Coronary artery (tissue), 2 donors: Measurements from ENCODE around the gene ATG16L2.
A peak's percentile ranks its signal among the peaks of the same experiment; 100 is the strongest.

ENCODE experiments used
- DNase-seq: peaks from one replicate; pipeline ENCODE4 v3.0.0-alpha.2; 2017; ENCODE audit warnings: low spot score
- H3K27ac ChIP-seq, 2 donors: fragments of 200-600 bp; sonication (generic); one replicate each; pipeline ENCODE4 v1.5.1; 2016 to 2019
- H3K4me3 ChIP-seq: fragments of 200-600 bp; sonication (generic); 2 replicates; pipeline ENCODE4 v1.5.1; 2016; ENCODE audit warnings: mild to moderate bottlenecking, moderate library complexity
- TF ChIP-seq, protein P1 (sequence below): fragments of 200-600 bp; sonication (generic); IDR thresholded peaks from one replicate; pipeline ENCODE4 v1.5.1; 2019; ENCODE audit warnings: antibody characterized with exemption

Gene ATG16L2

DNA sequence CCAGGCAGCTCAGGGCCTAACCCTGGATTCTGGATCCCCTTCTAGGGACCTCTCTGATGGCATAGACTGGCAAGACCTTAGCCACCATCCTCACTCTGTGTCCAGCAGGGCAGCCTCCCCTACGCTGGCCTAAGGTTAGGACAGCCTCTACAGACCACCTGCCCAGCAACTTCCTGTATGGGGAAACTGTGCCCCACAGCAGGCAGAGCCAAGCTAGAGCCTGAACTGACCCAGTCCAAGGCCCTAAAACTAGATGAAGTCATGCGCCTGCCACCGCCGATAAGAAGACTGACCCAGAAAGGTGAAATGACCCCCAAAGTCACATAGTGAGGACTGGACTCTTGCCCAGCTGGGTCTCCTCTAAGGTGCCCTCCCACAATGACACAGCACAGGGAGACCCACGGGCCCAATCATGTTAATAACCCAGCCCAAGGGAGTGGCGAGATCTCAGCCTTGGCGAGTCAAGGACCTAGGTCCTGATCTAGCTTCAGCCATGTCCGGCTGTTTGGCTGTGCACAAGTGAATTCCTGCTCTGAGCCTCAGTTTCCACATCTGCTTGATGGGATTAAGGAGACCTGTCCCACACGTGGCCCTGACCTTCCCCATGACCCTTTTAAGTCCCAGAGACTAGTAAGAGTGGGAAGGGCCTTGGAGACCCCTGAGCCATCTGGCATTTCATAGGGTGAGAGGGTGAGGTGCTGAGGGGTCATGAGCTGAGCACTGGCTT is 37.9 kb upstream of the ATG16L2 start:
- Histone ChIP-seq H3K27ac (no peak overlapping the region), H3K4me3 (no peak overlapping the region)
- TF ChIP-seq, protein P1, sequence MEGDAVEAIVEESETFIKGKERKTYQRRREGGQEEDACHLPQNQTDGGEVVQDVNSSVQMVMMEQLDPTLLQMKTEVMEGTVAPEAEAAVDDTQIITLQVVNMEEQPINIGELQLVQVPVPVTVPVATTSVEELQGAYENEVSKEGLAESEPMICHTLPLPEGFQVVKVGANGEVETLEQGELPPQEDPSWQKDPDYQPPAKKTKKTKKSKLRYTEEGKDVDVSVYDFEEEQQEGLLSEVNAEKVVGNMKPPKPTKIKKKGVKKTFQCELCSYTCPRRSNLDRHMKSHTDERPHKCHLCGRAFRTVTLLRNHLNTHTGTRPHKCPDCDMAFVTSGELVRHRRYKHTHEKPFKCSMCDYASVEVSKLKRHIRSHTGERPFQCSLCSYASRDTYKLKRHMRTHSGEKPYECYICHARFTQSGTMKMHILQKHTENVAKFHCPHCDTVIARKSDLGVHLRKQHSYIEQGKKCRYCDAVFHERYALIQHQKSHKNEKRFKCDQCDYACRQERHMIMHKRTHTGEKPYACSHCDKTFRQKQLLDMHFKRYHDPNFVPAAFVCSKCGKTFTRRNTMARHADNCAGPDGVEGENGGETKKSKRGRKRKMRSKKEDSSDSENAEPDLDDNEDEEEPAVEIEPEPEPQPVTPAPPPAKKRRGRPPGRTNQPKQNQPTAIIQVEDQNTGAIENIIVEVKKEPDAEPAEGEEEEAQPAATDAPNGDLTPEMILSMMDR = no peak
- no peak for DNase-seq

DNA sequence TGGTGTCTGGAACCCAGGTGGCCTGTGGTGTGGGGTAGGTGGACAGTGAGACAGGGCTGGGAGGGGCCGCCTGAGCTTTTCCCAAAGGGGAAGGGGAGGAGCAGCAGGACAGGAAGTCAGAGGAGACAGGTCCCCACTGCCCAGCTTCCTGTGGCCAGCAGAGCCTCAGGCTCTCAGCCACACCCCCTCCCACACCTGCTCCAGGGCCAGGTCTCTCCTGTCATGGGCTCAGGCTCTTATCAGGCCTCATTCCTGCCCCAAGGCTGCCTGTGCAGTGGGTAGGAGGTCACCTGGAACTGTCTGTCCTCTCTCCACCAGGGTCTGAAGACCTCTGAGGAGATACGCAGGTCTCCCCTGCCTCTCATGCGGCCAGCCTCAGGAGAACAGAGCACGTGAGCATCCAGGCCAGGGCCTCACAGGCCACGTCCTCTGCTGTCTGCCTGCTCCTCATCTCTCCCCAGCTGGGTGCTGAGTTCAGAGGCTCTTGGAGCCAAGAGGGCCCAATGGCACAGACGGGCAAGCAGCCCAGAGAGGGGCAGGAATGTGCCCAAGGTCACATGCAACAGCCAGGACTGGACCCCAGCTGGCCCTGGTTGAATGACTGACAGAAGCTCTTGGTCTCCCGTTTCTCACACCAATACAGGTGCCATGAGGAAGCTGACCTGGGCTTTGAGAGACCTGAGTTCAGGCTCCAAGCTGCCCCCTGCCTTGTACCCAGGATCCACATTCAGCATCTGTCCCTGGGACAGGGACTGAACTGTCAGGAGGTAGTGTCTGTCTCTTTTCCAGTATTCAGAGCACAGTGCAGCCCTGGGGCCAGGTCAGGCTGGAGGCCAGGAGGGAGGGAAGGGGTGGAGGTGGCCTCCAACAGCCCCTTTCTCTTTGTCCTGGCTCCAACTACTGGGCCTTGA is 37.1 kb upstream of the ATG16L2 start:
- TF ChIP-seq, protein P1 = no peak
- no peak for DNase-seq
- Histone ChIP-seq H3K4me3 (no peak overlapping the region), H3K27ac (no peak overlapping the region)

DNA sequence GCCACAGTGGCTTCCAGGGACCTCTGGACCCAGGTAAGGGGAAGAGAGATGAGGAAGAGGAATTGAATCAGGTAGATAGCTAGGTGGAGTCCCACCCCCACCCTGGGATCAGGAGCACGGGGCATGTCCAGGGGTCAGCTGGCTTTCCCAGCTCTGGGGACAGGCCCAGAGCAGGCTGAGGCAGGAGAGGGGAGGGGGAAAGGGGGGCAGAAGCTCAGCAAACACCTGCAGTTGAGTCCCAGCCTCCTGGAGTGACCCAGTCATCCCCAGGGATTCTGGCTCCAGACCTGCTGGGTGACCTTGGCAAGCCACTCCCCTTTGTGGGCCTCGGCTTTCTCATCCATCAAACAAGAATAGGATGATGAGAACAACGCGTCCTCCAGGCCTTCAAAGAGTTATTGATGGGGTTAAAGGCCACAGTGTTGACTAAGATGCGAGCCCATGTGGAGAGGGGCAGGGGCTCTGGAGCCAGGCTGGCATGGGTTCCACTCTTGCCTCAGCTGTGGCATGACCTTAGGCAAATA is 36.4 kb upstream of the ATG16L2 start:
- TF ChIP-seq, protein P1 = no peak
- H3K27ac ChIP-seq = no peak overlapping the region
- DNase-seq = no peak
- H3K4me3 ChIP-seq = no peak overlapping the region

DNA sequence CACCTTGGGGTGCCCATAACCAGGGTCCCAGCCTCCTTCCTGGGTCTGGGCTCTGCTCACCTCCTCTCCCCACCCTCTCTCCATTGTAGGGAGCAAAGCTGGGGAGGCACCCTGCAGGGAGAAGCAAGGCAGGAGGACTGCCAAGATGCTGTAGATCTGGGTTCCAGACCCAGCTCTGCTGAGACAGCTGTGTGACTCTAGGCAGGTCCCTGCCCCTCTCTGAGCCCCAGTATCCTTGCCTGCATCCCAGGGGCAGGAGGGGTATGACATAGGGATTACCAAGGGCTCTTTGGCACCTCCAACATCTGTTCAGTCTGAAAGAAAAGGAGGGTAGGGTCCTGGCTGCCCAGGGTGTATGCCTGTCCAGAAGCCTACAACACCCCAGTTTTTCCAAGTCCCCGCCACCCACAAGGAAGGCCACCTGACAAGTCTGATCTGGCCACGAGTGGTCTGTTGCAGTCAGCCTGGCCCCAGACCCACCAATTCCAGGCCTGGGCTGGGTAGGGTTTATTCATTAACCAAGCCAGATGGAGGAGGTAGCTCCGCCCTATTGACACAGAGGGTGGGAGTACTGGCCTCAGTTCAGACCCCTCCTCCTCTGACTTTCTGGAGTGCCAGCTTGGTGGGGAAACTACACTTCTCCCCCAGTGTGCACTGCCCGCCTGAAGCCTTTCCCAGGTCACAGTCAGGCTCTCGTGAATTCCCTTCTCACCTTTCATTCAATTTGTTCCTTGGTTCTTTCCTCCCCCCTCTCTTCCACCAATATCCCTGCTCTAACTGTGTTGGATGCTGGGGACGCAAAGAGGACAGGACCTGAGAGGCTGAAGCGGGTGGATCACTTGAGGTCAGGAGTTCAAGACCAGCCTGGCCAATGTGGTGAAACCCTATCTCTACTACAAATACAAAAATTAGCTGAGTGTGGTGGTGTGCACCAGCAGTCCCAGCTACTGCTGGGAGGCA is 35.4 kb upstream of the ATG16L2 start:
- DNase-seq = no peak
- H3K27ac ChIP-seq = no peak overlapping the region
- no peak overlapping the region for H3K4me3 ChIP-seq
- TF ChIP-seq, protein P1 = no peak

DNA sequence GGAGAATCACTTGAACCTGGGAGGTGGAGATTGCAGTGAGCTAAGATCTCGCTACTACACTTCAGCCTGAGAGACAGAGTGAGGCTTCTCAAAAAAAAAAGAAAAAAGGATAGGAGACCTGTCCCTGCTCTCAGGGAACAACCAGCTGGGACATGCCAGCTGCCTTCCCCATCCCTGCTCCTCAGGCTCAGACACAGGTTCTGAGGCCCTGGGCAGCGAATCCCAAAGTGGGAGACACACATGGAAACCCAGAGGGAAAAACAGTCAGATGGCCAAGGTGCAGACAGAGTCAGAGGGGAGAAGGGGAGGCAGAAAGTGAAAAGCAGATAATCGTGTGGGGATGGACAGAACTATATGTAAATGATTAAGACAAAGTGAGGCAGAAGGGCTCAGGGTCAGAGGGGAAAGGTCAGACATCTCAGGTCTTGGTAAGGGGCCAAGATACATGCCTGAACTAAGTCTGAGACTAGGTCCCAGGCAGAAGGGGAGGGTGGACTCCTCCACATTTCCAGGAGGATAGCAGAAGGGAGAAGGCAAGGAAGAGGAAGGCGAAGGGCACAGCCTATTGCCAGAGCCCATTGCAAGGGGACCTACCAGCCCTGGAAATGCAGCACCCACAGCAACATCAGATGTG is 34.6 kb upstream of the ATG16L2 start:
- TF ChIP-seq, protein P1 = no peak
- DNase-seq = no peak
- no peak overlapping the region for H3K27ac ChIP-seq
- peak overlapping the region; percentile 94 for H3K4me3 ChIP-seq
